Measurements from ENCODE around the gene OLFML3. TPM values are rescaled to one million over a fixed set of nuclear protein-coding genes. Genes with fewer than 3 reads are reported as not detected.

Gene OLFML3
- total and polyA plus RNA-seq, 2 donors (not counting 3 experiments of a cell fraction or from before 2014, with no cell fraction given), result 3.4 to 3.9 TPM

GRCh38 chr1:113976609-113977278 is 2.5 kb upstream of the OLFML3 start:
- H3K9me3 ChIP-seq (replicated peaks; ENCODE audit: control insufficient read depth, insufficient read depth, low read length), result no peaks in the 10 kb centered on the region
- peak overlapping the region; percentile 49 for H3K27ac ChIP-seq (ENCODE audit: insufficient read depth, low read depth, low read length)
- H3K4me2 ChIP-seq (ENCODE audit: insufficient read depth, low read length), result peak overlapping the region; percentile 52
- H3K9me1 ChIP-seq (replicated peaks; ENCODE audit: control insufficient read depth, extremely low read depth, insufficient read depth, low read length), result no peaks in the 10 kb centered on the region
- TF ChIP-seq MYC (IDR thresholded peaks at IDR 0.05; ENCODE audit: low read depth, low read length), result no peak
- TF ChIP-seq CTCF (IDR thresholded peaks at IDR 0.05; ENCODE audit: extremely low read depth in 1 of 2, insufficient read depth in 1 of 2, low read depth in 1 of 2, low read length in 2 of 2), result peak; percentile 55 to 63
- peak; percentile 27 for TF ChIP-seq POLR2AphosphoS5 (IDR thresholded peaks at IDR 0.05; ENCODE audit: insufficient read depth, low read depth, low read length)
- no TSS peak for BruUV-seq (replicated peaks)
- peak; percentile 68 for DNase-seq (ENCODE audit: low read depth, low spot score)
- H2AFZ ChIP-seq (ENCODE audit: low read depth, low read length), result no peak overlapping the region
- peaks cover 41% of the 10 kb centered on the region for H3K4me1 ChIP-seq (ENCODE audit: control insufficient read depth, extremely low read depth, insufficient read depth, low read length)
- dilution Hi-C loops (cut with MboI; ENCODE audit: extremely low pct_ligation_motif_present, low sequenced_read_pairs) (no loop called here), intact Hi-C loops (cut with micrococcal nuclease) (loop anchor here (2.0 to 10.0 kb wide), 7 partner anchors 46 to 1259 kb away; partner anchors contain the start of genes BCAS2, NRAS, PPM1J and SYT6)
- no peak overlapping the region for H3K9ac ChIP-seq (replicated peaks; ENCODE audit: extremely low read depth, insufficient read depth, low read length)
- ChIA-PET CTCF (interaction anchor here (0.8 to 7.1 kb wide), 15 partner anchors 8 to 695 kb away, joined by 3 to 271 read pairs (median 4); partner anchors contain the start of gene HIPK1), POLR2A (interaction anchor here (0.5 to 0.9 kb wide), 2 partner anchors 13 to 219 kb away, joined by 3 to 4 read pairs; no protein-coding TSS in a partner anchor)
- H3K36me3 ChIP-seq (ENCODE audit: control insufficient read depth in 2 of 2, extremely low read depth in 1 of 2, insufficient read depth in 2 of 2, low read length in 2 of 2), result peaks cover 15 to 22% of the 10 kb centered on the region in 2 experiments
- H4K20me1 ChIP-seq (replicated peaks; ENCODE audit: control insufficient read depth, extremely low read depth, insufficient read depth, low read length), result no peaks in the 10 kb centered on the region
- no peaks in the 10 kb centered on the region for H3K27me3 ChIP-seq (ENCODE audit: control insufficient read depth in 2 of 2, insufficient read depth in 2 of 2, low read length in 2 of 2)
- FAIRE-seq, result peak; percentile 77
- H3K79me2 ChIP-seq (ENCODE audit: control insufficient read depth, insufficient read depth, low read length), result no peaks in the 10 kb centered on the region
- no peak overlapping the region for H3K4me3 ChIP-seq (replicated peaks in 1 of 3; ENCODE audit: insufficient read depth in 1 of 3, low read depth in 1 of 3, low read length in 3 of 3)

GRCh38 chr1:113977906-113978305 is 1.4 kb upstream of the OLFML3 start:
- dilution Hi-C loops (cut with MboI; ENCODE audit: extremely low pct_ligation_motif_present, low sequenced_read_pairs), result no loop called here
- H3K9me3 ChIP-seq (replicated peaks; ENCODE audit: control insufficient read depth, insufficient read depth, low read length), result no peaks in the 10 kb centered on the region
- no peak overlapping the region for H3K4me3 ChIP-seq (replicated peaks in 1 of 3; ENCODE audit: insufficient read depth in 1 of 3, low read depth in 1 of 3, low read length in 3 of 3)
- no peaks in the 10 kb centered on the region for H4K20me1 ChIP-seq (replicated peaks; ENCODE audit: control insufficient read depth, extremely low read depth, insufficient read depth, low read length)
- no peak for DNase-seq (ENCODE audit: low read depth, low spot score)
- H3K79me2 ChIP-seq (ENCODE audit: control insufficient read depth, insufficient read depth, low read length), result no peaks in the 10 kb centered on the region
- peak; percentile 48 for FAIRE-seq
- H3K9ac ChIP-seq (replicated peaks; ENCODE audit: extremely low read depth, insufficient read depth, low read length), result no peak overlapping the region
- no peaks in the 10 kb centered on the region for H3K27me3 ChIP-seq (ENCODE audit: control insufficient read depth in 2 of 2, insufficient read depth in 2 of 2, low read length in 2 of 2)
- H3K4me2 ChIP-seq (ENCODE audit: insufficient read depth, low read length), result no peak overlapping the region
- CTCF ChIA-PET, result interaction anchor here (1.0 to 7.1 kb wide), 12 partner anchors 15 to 671 kb away, joined by 3 to 271 read pairs (median 6); no protein-coding TSS in a partner anchor
- no TSS peak for BruUV-seq (replicated peaks)
- TF ChIP-seq GATA2 (IDR thresholded peaks at IDR 0.05; ENCODE audit: insufficient read depth, insufficient read length, low read depth, low read length) (no peak), POLR2A (IDR thresholded peaks at IDR 0.05; ENCODE audit: low read depth, low read length) (no peak), POLR2AphosphoS5 (IDR thresholded peaks at IDR 0.05; ENCODE audit: insufficient read depth, low read depth, low read length) (no peak), MAX (IDR thresholded peaks at IDR 0.05; ENCODE audit: insufficient read depth, insufficient read length) (no peak), EZH2 (IDR thresholded peaks at IDR 0.05; ENCODE audit: borderline replicate concordance, low read depth, low read length, severe bottlenecking) (no peak), MYC (IDR thresholded peaks at IDR 0.05; ENCODE audit: low read depth, low read length) (no peak), CTCF (IDR thresholded peaks at IDR 0.05; ENCODE audit: extremely low read depth in 1 of 2, insufficient read depth in 1 of 2, low read depth in 1 of 2, low read length in 2 of 2) (no peak), JUN (IDR thresholded peaks at IDR 0.05; ENCODE audit: borderline replicate concordance, insufficient read depth, insufficient read length, low read depth) (no peak), FOS (IDR thresholded peaks at IDR 0.05; ENCODE audit: borderline replicate concordance, insufficient read depth, low read length) (peak; percentile 11)
- H3K27ac ChIP-seq (ENCODE audit: insufficient read depth, low read depth, low read length), result peak overlapping the region; percentile 1
- intact Hi-C loops (cut with micrococcal nuclease), result loop anchor here (1.0 to 10.0 kb wide), 12 partner anchors 47 to 1261 kb away; partner anchors contain the start of genes AP4B1, BCAS2, DCLRE1B and DENND2C
- H3K4me1 ChIP-seq (ENCODE audit: control insufficient read depth, extremely low read depth, insufficient read depth, low read length), result peaks cover 43% of the 10 kb centered on the region
- POLR2A ChIA-PET, result no interaction called here
- no peak overlapping the region for H2AFZ ChIP-seq (ENCODE audit: low read depth, low read length)
- H3K36me3 ChIP-seq (ENCODE audit: control insufficient read depth in 2 of 2, extremely low read depth in 1 of 2, insufficient read depth in 2 of 2, low read length in 2 of 2), result peaks cover 6 to 14% of the 10 kb centered on the region in 2 experiments
- H3K9me1 ChIP-seq (replicated peaks; ENCODE audit: control insufficient read depth, extremely low read depth, insufficient read depth, low read length), result no peaks in the 10 kb centered on the region
